GM13977 (cell line): Measurements from ENCODE around the gene SLC17A1.

Source experiments
- DNase-seq: peaks from one replicate; pipeline ENCODE4 v3.0.0; 2012; ENCODE audit warnings: low spot score
- in situ Hi-C: fragments of 300-500 bp; cut with MboI; formaldehyde crosslinking; loops from one replicate; pipeline ENCODE4 v1.12.0; 2022; ENCODE audit warnings: low sequenced_read_pairs, low pct_unique_long_range_greater_than_20kb, mixed read lengths, inconsistent platforms; ENCODE audit not compliant: unreplicated experiment
- TF ChIP-seq, protein P1 (sequence below): IDR thresholded peaks from 2 replicates; pipeline ENCODE4 v1.5.1; 2012; ENCODE audit warnings: mild to moderate bottlenecking, control low read depth; ENCODE audit not compliant: insufficient read depth; ENCODE audit errors: extremely low read depth, missing control alignments

SLC17A1 gene

DNA sequence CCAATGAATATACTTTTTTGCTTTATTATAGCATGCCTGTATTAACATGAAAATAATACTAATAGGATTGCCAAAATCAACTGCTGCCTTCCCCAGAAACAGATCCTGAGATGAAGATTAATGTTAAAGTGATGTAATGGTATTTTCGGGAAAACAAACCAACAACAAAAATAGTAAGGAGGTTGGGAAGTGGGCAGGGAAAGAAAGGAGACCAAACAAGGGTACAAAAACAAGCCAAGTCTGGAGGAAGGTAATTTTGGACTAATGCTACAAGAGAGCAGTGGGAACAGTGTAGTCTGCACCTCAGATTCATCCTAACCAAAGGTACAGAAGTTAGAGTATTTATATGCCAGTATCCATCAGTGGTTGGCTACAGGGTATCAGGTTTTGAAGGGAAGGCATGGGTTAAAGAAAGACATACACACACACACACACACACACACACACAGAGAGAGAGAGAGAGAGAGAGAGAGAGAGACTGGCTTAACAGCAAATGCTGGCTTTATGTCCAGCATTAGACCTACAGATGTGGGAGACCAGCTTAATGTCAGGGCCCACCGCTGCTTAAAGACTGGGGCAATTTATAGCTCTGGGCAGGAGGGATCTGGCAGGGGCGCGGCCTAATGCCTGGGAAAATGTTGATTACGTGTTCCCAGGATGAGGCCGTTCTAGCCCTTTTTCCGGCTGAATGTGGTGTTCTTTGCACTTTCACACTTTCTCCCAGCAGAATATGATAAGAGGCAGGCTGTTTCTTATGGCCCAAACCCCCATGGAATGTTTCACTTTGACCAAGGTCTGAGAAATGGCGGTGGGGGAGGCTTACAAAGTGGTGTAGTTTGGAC is 3.8 kb upstream of the SLC17A1 start:
- DNase-seq: no peak
- TF ChIP-seq, protein P1, sequence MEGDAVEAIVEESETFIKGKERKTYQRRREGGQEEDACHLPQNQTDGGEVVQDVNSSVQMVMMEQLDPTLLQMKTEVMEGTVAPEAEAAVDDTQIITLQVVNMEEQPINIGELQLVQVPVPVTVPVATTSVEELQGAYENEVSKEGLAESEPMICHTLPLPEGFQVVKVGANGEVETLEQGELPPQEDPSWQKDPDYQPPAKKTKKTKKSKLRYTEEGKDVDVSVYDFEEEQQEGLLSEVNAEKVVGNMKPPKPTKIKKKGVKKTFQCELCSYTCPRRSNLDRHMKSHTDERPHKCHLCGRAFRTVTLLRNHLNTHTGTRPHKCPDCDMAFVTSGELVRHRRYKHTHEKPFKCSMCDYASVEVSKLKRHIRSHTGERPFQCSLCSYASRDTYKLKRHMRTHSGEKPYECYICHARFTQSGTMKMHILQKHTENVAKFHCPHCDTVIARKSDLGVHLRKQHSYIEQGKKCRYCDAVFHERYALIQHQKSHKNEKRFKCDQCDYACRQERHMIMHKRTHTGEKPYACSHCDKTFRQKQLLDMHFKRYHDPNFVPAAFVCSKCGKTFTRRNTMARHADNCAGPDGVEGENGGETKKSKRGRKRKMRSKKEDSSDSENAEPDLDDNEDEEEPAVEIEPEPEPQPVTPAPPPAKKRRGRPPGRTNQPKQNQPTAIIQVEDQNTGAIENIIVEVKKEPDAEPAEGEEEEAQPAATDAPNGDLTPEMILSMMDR: no peak
- in situ Hi-C loops: no loop called here

DNA sequence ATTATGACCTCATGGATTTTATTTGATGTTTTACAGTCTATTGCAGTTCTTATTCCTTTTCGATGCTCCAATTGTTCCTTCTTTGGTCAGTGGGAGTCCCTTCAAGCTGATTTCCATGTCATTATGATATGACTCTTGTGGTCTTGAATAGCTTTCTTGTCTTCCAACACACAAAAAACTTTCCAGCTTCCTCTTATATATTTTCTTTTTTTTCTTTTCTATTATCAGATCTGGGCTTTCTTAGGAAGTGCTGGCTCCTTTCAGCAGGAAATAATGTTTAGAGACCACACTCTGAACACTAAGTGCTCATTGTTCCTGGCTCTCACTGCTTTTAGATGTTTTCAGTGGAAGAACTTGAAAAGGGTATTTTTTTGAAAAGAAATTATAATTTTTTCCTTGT is 3.1 kb upstream of the SLC17A1 start:
- no peak for DNase-seq
- in situ Hi-C loops: no loop called here
- TF ChIP-seq, protein P1: no peak

DNA sequence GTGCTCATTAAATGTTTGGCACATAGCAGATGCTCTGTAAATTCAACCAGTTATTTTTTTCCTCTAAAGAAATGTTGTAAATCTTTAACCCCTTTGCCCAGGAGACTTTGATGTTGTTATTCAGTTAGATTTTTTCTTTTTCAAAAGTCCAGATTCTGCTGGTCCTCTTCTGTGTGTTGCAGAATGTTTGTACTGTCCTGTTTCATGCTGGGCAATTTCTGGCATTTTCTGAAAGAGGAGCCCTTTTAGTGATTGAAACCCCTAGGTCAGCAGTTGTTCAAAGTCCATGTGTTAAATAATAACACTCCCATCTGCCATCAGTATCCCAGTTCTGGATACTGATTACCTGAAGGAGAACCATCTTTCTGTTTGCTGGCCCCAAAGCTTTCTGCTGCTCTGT is 1.3 kb upstream of the SLC17A1 start:
- in situ Hi-C loops: no loop called here
- DNase-seq: no peak
- TF ChIP-seq, protein P1: no peak

DNA sequence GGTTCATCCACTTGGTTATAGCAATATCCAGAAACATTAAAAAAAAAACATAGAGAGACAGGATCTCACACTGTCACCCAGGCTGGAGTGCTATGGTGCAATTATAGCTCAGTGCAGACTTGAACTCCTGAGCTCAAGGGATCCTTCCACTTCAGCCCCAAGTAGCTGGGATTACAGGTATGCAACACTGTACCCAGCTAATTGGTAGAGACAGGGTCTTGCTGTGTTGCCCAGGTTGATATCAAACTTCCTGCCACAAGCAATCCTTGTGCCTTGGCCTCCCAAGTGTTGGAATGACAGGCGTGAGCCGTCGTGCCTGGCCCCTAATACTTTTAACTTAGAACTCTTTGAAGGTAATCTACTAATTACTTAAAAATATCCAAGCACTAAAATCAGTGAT is 818 bp upstream of the SLC17A1 start:
- DNase-seq: no peak
- TF ChIP-seq, protein P1: no peak
- in situ Hi-C loops: no loop called here

DNA sequence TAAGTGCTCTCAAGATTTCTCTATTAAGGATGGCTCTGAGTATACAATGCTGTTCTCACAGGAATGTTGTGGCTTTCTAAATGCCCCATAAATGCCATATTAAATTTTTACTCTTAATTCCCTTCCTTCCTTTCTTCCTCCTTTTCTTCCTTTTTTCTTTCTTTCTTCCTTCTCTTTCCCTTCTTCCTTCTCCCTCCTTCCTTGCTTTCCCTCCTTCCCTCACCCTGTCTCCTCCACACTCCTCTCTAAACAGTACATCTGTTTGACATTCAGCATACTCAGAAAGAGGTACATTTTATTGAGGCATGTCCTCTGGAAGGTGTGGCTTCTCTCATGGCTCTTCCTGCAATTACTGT is 433 bp upstream of the SLC17A1 start:
- no peak for DNase-seq
- in situ Hi-C loops: no loop called here
- TF ChIP-seq, protein P1: no peak

DNA sequence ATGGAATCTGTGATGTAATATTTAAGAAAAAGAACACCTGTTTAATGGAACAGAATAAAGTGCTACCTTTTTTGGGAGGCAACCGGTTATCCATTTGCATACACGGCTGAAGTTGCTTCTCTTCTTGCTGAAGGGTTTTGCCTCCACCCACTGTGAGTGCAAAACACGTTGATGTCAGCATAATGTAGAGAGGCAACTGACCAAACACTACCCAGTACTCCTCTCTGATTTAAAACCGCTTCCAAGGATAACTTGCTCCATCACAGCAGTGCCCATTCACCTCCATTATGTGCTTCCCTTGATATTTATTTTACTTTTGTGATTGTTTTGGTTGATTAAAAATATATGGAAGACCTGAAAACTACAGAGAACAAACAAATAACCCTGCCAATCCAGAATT is 1.4 kb downstream of the SLC17A1 start:
- in situ Hi-C loops: no loop called here
- DNase-seq: no peak
- TF ChIP-seq, protein P1: no peak
